ENCODE data around the gene ZNF398. TPM values are rescaled to one million over a fixed set of nuclear protein-coding genes. Genes with fewer than 3 reads are reported as not detected.

ZNF398 gene
- polyA plus RNA-seq, 6 donors from 2014 or later: 7.2 to 21.7 (median 9.3) TPM

- peaks cover 20 to 35% (median 26%) of the 10 kb centered on the region in 3 donors for H3K4me1 Mint-ChIP-seq
- H3K27ac Mint-ChIP-seq: peak within 1 kb of the TSS; percentile 6 to 94 (median 88)
- peak within 1 kb of the TSS; percentile 83 to 95 (median 93) for H3K4me3 Mint-ChIP-seq
- H3K27me3 Mint-ChIP-seq: no peaks in the 10 kb centered on the region
- peaks cover 12 to 18% of the 10 kb centered on the region in 2 donors for H3K36me3 Mint-ChIP-seq
- H3K9me3 Mint-ChIP-seq: no peaks in the 10 kb centered on the region
- peak; percentile 89 to 90 for ATAC-seq (ENCODE audit: low read depth in 2 of 2)
- DNase-seq: peak; percentile 67
Observed at GRCh38 chr7:149195180-149196150, 48.2 kb downstream of the ZNF398 start, which contains the start of gene ZNF282. Gene ZNF282, plus strand, starts transcription at chr7:149195546. Its CDS starts 44 bp downstream, at chr7:149195590.

GRCh38 chr7:149196151-149196704 is 49.0 kb downstream of the ZNF398 start:
- Mint-ChIP-seq H3K4me3 (peak overlapping the region; percentile 83 to 95 (median 93)), H3K4me1 (peaks cover 14 to 37% (median 26%) of the 10 kb centered on the region in 3 donors), H3K36me3 (peaks cover 17 to 26% of the 10 kb centered on the region in 2 donors), H3K27ac (peak overlapping the region; percentile 6 to 94 (median 88)), H3K9me3 (no peaks in the 10 kb centered on the region), H3K27me3 (no peaks in the 10 kb centered on the region)
- ATAC-seq (ENCODE audit: low read depth in 2 of 2) (peak in 1 of 2 donors; percentile 6), DNase-seq (no peak)

GRCh38 chr7:149196705-149197171 is 49.5 kb downstream of the ZNF398 start:
- Mint-ChIP-seq H3K27me3 (no peaks in the 10 kb centered on the region), H3K4me1 (peaks cover 14 to 33% (median 27%) of the 10 kb centered on the region in 3 donors), H3K4me3 (peak overlapping the region; percentile 83 to 95 (median 93)), H3K36me3 (peaks cover 19 to 31% of the 10 kb centered on the region in 2 donors), H3K9me3 (no peaks in the 10 kb centered on the region), H3K27ac (peak overlapping the region in 4 of 6 donors; percentile 6 to 85 (median 60))
- ATAC-seq (ENCODE audit: low read depth in 2 of 2): no peak
- DNase-seq: no peak

GRCh38 chr7:149197675-149198074 is 50.4 kb downstream of the ZNF398 start:
- no peak for DNase-seq
- Mint-ChIP-seq H3K4me3 (peak overlapping the region in 3 of 8 donors; percentile 93), H3K9me3 (no peaks in the 10 kb centered on the region), H3K27me3 (no peaks in the 10 kb centered on the region), H3K36me3 (peaks cover 22 to 36% of the 10 kb centered on the region in 2 donors), H3K27ac (peak overlapping the region in 2 of 6 donors; percentile 8 to 27), H3K4me1 (peaks cover 14 to 33% (median 30%) of the 10 kb centered on the region in 3 donors)
- ATAC-seq (ENCODE audit: low read depth in 2 of 2): no peak

- no peak for DNase-seq
- Mint-ChIP-seq H3K4me1 (peaks cover 14 to 33% (median 30%) of the 10 kb centered on the region in 3 donors), H3K9me3 (no peaks in the 10 kb centered on the region), H3K27me3 (no peaks in the 10 kb centered on the region), H3K4me3 (peak overlapping the region in 3 of 8 donors; percentile 22 to 93 (median 81)), H3K27ac (peak overlapping the region in 1 of 6 donors; percentile 27), H3K36me3 (peaks cover 22 to 36% of the 10 kb centered on the region in 2 donors)
- ATAC-seq (ENCODE audit: low read depth in 2 of 2): no peak
Observed at GRCh38 chr7:149198161-149198816, 51.0 kb downstream of the ZNF398 start.

GRCh38 chr7:149199234-149199995 is 52.2 kb downstream of the ZNF398 start:
- Mint-ChIP-seq H3K4me3 (peak overlapping the region in 4 of 8 donors; percentile 13 to 81 (median 53)), H3K27me3 (no peaks in the 10 kb centered on the region), H3K27ac (peak overlapping the region in 3 of 6 donors; percentile 34 to 88 (median 39)), H3K36me3 (peaks cover 28 to 45% of the 10 kb centered on the region in 2 donors), H3K4me1 (peaks cover 14 to 37% (median 33%) of the 10 kb centered on the region in 3 donors), H3K9me3 (no peaks in the 10 kb centered on the region)
- DNase-seq (no peak), ATAC-seq (ENCODE audit: low read depth in 2 of 2) (no peak)

GRCh38 chr7:149202831-149203231 is 55.6 kb downstream of the ZNF398 start:
- DNase-seq: no peak
- H3K27ac Mint-ChIP-seq: peak overlapping the region in 1 of 6 donors; percentile 64
- no peak overlapping the region for H3K4me3 Mint-ChIP-seq
- no peaks in the 10 kb centered on the region for H3K27me3 Mint-ChIP-seq
- H3K9me3 Mint-ChIP-seq: no peaks in the 10 kb centered on the region
- peaks cover 30 to 55% of the 10 kb centered on the region in 2 donors for H3K36me3 Mint-ChIP-seq
- ATAC-seq (ENCODE audit: low read depth in 2 of 2): no peak
- H3K4me1 Mint-ChIP-seq: peaks cover 5 to 24% (median 18%) of the 10 kb centered on the region in 3 donors

GRCh38 chr7:149205690-149206381 is 58.6 kb downstream of the ZNF398 start:
- H3K27me3 Mint-ChIP-seq: no peaks in the 10 kb centered on the region
- H3K9me3 Mint-ChIP-seq: no peaks in the 10 kb centered on the region
- no peak overlapping the region for H3K4me3 Mint-ChIP-seq
- H3K27ac Mint-ChIP-seq: no peak overlapping the region
- H3K36me3 Mint-ChIP-seq: peaks cover 19 to 35% of the 10 kb centered on the region in 2 donors
- ATAC-seq (ENCODE audit: low read depth in 2 of 2) (no peak), DNase-seq (no peak)
- peaks cover 11 to 16% (median 14%) of the 10 kb centered on the region in 3 donors for H3K4me1 Mint-ChIP-seq

- ATAC-seq (ENCODE audit: low read depth in 2 of 2): no peak
- H3K27ac Mint-ChIP-seq: peak overlapping the region in 1 of 6 donors; percentile 78
- DNase-seq: no peak
Observed at GRCh38 chr7:149207324-149208035, 60.2 kb downstream of the ZNF398 start.

GRCh38 chr7:149209518-149210269 is 62.4 kb downstream of the ZNF398 start:
- H3K36me3 Mint-ChIP-seq: peaks cover 8 to 25% of the 10 kb centered on the region in 2 donors
- DNase-seq: peak; percentile 11
- H3K9me3 Mint-ChIP-seq: no peaks in the 10 kb centered on the region

More at GRCh38 chr7:149207324-149208035, 60.2 kb downstream of the ZNF398 start:
- no peaks in the 10 kb centered on the region for H3K9me3 Mint-ChIP-seq
- no peaks in the 10 kb centered on the region for H3K27me3 Mint-ChIP-seq
- no peak overlapping the region for H3K4me3 Mint-ChIP-seq
- peaks cover 17 to 25% of the 10 kb centered on the region in 2 donors for H3K36me3 Mint-ChIP-seq
- peaks cover 7 to 11% (median 11%) of the 10 kb centered on the region in 3 donors for H3K4me1 Mint-ChIP-seq

GRCh38 chr7:149210551-149210950 is 63.3 kb downstream of the ZNF398 start:
- peaks cover 8 to 25% of the 10 kb centered on the region in 2 donors for H3K36me3 Mint-ChIP-seq
- no peak overlapping the region for H3K4me3 Mint-ChIP-seq
- H3K9me3 Mint-ChIP-seq: no peaks in the 10 kb centered on the region
- H3K4me1 Mint-ChIP-seq: peaks cover 4 to 9% (median 5%) of the 10 kb centered on the region in 3 donors
- DNase-seq (no peak), ATAC-seq (ENCODE audit: low read depth in 2 of 2) (no peak)
- H3K27me3 Mint-ChIP-seq: no peaks in the 10 kb centered on the region
- H3K27ac Mint-ChIP-seq: no peak overlapping the region

More at GRCh38 chr7:149209518-149210269, 62.4 kb downstream of the ZNF398 start:
- no peak overlapping the region for H3K4me3 Mint-ChIP-seq
- peak in 1 of 2 donors; percentile 46 for ATAC-seq (ENCODE audit: low read depth in 2 of 2)
- H3K27me3 Mint-ChIP-seq: no peaks in the 10 kb centered on the region
- H3K27ac Mint-ChIP-seq: peak overlapping the region in 2 of 6 donors; percentile 15 to 75
- H3K4me1 Mint-ChIP-seq: peaks cover 4 to 11% (median 7%) of the 10 kb centered on the region in 3 donors
